Measurements from ENCODE around the gene IFT80. TPM values are rescaled to one million over a fixed set of nuclear protein-coding genes. Genes with fewer than 3 reads are reported as not detected.
"Not testable (repeated sequence)": the region's sequence is repeated elsewhere in the genome, so short reads cannot be mapped to it uniquely, and the experiment has no call there.

The IFT80 gene
- total RNA-seq, 2 donors from 2014 or later: 44.1 to 61.4 TPM

DNA sequence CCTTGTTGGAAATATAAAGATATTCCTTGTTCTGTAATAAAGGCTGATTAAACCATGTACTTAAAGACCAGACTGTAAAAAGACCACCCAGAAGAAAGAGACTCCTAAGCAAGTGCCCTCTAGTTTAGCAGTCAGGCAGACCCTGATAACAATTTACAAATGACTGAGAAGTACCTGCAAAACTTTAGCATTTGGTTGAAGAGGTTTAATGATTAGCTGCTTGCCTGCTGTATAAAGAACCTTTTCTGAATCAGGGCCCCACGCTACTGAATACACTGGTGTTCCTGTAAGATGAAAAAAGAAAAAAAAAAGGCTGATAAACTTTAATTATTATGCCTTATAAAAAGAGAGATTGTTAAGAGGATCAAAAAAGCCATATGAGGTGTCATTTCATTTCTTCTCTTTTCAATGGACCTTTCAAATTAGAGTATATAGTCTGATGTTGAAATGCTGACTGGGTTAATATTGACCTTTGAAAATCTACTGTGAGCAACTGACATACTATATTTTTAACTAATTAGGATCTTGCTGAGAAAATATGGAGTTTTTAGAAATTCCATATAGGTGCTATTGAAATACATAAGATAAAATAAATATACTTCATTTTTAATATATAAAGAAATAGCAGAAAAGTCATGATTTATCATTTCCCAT, 33.0 kb downstream of the IFT80 start:
- no peaks in the 10 kb centered on the region for H3K9me3 ChIP-seq
- H3K36me3 ChIP-seq: no peaks in the 10 kb centered on the region
- H3K27ac ChIP-seq: no peak overlapping the region
- H3K4me3 ChIP-seq: no peak overlapping the region
- no peaks in the 10 kb centered on the region for H3K27me3 ChIP-seq (replicated peaks; ENCODE audit: insufficient read depth)
- H3K4me1 ChIP-seq (ENCODE audit: control insufficient read depth in 1 of 2, low read depth in 2 of 2): no peaks in the 10 kb centered on the region
- DNase-seq (ENCODE audit: low spot score): no peak
- TF ChIP-seq, protein P1, sequence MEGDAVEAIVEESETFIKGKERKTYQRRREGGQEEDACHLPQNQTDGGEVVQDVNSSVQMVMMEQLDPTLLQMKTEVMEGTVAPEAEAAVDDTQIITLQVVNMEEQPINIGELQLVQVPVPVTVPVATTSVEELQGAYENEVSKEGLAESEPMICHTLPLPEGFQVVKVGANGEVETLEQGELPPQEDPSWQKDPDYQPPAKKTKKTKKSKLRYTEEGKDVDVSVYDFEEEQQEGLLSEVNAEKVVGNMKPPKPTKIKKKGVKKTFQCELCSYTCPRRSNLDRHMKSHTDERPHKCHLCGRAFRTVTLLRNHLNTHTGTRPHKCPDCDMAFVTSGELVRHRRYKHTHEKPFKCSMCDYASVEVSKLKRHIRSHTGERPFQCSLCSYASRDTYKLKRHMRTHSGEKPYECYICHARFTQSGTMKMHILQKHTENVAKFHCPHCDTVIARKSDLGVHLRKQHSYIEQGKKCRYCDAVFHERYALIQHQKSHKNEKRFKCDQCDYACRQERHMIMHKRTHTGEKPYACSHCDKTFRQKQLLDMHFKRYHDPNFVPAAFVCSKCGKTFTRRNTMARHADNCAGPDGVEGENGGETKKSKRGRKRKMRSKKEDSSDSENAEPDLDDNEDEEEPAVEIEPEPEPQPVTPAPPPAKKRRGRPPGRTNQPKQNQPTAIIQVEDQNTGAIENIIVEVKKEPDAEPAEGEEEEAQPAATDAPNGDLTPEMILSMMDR (IDR thresholded peaks at IDR 0.05): no peak
- no peak for ATAC-seq (ENCODE audit: insufficient number of reproducible peaks, low FRiP score, low read depth)

DNA sequence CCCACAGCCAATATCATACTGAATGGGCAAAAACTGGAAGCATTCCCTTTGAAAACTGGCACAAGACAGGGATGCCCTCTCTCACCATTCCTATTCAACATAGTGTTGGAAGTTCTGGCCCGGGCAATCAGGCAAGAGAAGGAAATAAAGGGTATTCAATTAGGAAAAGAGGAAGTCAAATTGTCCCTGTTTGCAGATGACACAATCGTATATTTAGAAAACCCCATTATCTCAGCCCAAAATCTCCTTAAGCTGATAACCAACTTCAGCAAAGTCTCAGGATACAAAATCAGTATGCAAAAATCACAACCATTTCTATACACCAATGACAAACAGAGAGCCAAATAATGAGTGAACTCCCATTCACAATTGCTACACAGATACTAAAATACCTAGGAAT, 36.1 kb downstream of the IFT80 start:
- DNase-seq (ENCODE audit: low spot score); H3K4me1 ChIP-seq (ENCODE audit: control insufficient read depth in 1 of 2, low read depth in 2 of 2); H3K9me3 ChIP-seq; ATAC-seq (ENCODE audit: insufficient number of reproducible peaks, low FRiP score, low read depth); H3K4me3 ChIP-seq; H3K27me3 ChIP-seq (replicated peaks; ENCODE audit: insufficient read depth); H3K27ac ChIP-seq; H3K36me3 ChIP-seq: not testable (repeated sequence)

DNA sequence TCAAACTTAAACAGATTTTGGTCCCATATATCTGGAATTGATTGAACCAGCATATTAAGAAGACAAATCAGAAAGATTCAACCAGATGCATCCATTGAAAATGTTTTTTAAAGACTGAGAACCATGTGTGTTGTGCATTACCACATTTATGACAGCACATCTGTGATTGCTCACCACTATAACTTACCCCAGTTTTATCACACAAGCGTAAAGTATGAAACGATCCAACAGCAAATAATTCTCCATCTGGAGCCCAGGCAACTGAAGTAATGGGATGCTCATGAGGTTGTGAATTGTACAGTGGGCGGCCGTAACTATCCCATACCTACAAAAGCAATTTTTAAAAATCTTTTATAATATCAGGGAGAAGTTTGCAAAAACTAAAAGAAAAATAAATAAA, 43.2 kb downstream of the IFT80 start:
- H3K9me3 ChIP-seq: no peaks in the 10 kb centered on the region
- H3K36me3 ChIP-seq: peaks cover 4% of the 10 kb centered on the region
- no peak for DNase-seq (ENCODE audit: low spot score)
- no peaks in the 10 kb centered on the region for H3K4me1 ChIP-seq (ENCODE audit: control insufficient read depth in 1 of 2, low read depth in 2 of 2)
- no peak overlapping the region for H3K27ac ChIP-seq
- TF ChIP-seq, protein P1 (IDR thresholded peaks at IDR 0.05): no peak
- ATAC-seq (ENCODE audit: insufficient number of reproducible peaks, low FRiP score, low read depth): no peak
- no peak overlapping the region for H3K4me3 ChIP-seq
- H3K27me3 ChIP-seq (replicated peaks; ENCODE audit: insufficient read depth): no peaks in the 10 kb centered on the region

DNA sequence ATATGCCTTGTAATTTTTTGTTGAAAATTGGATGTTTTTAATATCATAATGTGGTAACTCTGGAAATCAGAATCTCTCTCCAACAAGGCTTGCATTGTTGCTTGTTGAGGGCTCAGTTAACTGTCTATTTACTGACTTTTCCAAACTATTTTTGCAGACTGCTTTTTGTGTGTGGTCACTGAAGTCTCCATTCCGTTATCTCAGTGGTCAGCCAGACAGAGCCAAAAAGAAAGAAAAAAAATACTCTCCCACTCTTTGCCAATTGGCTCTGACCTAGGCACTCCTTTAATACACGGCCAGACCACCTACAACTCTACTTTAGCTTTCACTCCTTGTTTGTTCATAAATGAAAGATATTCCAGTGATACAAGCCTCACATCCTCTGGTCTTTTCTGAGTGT, 52.5 kb downstream of the IFT80 start:
- Histone ChIP-seq H3K9me3 (no peaks in the 10 kb centered on the region), H3K36me3 (no peaks in the 10 kb centered on the region), H3K4me3 (no peak overlapping the region), H3K27ac (no peak overlapping the region), H3K27me3 (replicated peaks; ENCODE audit: insufficient read depth) (no peaks in the 10 kb centered on the region), H3K4me1 (ENCODE audit: control insufficient read depth in 1 of 2, low read depth in 2 of 2) (no peaks in the 10 kb centered on the region)
- DNase-seq (ENCODE audit: low spot score): no peak
- no peak for ATAC-seq (ENCODE audit: insufficient number of reproducible peaks, low FRiP score, low read depth)
- TF ChIP-seq, protein P1 (IDR thresholded peaks at IDR 0.05): no peak

DNA sequence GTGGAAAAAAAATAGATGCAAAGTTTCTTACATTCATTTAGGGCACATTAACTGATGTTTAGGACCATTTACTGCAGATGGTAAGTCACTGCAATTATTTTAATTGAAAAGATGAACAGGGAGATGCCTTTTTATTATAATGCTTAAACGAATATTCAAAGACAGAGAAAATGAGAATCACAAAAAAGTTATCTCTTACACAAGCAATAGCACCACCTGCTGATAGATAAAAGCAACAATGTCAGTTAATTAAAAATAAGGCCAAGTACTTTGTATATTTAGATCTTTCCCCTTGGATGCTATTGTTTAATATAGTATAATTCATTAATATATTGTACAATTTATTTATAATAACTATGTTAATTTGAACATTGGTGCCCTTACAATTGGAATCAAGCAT, 55.9 kb downstream of the IFT80 start:
- no peak overlapping the region for H3K4me3 ChIP-seq
- H3K36me3 ChIP-seq: no peaks in the 10 kb centered on the region
- DNase-seq (ENCODE audit: low spot score): no peak
- H3K27ac ChIP-seq: no peak overlapping the region
- H3K4me1 ChIP-seq (ENCODE audit: control insufficient read depth in 1 of 2, low read depth in 2 of 2): no peaks in the 10 kb centered on the region
- ATAC-seq (ENCODE audit: insufficient number of reproducible peaks, low FRiP score, low read depth): no peak
- no peaks in the 10 kb centered on the region for H3K27me3 ChIP-seq (replicated peaks; ENCODE audit: insufficient read depth)
- H3K9me3 ChIP-seq: no peaks in the 10 kb centered on the region
- TF ChIP-seq, protein P1 (IDR thresholded peaks at IDR 0.05): no peak

DNA sequence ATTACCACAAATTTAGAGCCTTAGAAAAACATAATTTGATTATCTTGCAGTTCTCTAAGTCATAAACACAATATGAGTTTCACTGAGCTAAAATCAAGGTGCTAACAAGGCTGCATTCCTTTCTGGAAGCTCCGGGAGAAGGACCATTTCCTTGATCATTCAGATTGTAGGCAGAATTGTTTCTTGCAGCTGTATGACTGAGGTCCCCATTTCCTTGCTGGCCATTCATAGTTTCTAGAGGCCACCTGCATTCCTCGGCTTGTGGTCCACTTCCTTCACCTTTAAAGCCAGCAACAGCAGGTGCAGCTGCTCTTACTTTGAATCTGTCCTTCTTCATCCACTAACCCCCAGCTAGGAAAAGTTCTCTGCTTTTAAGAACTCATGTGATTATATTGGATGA, 58.7 kb downstream of the IFT80 start:
- Histone ChIP-seq H3K9me3 (no peaks in the 10 kb centered on the region), H3K4me3 (no peak overlapping the region), H3K36me3 (no peaks in the 10 kb centered on the region), H3K27me3 (replicated peaks; ENCODE audit: insufficient read depth) (no peaks in the 10 kb centered on the region), H3K27ac (no peak overlapping the region), H3K4me1 (ENCODE audit: control insufficient read depth in 1 of 2, low read depth in 2 of 2) (no peaks in the 10 kb centered on the region)
- TF ChIP-seq, protein P1 (IDR thresholded peaks at IDR 0.05): no peak
- ATAC-seq (ENCODE audit: insufficient number of reproducible peaks, low FRiP score, low read depth) (no peak), DNase-seq (ENCODE audit: low spot score) (no peak)
